ENCODE data around the gene HDDC2.

HDDC2 gene

DNA sequence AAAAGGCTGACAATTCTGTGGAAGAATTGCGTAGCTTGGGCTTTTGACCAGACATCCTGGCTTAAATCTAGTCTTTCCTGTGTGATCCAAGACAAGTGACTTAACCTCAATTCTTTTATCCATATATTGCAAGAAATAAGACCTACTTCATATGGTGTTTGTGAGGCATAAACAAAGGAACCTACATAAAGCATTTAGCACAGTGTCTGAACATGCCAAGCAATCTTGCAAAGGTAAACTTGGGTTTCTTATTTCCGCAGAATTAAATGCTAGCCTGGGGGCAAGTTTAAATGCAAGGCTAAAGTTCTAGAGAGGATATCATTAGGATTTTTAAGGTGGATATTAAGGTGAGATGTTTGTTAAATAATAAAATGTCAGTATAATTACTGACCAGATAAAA, 47.9 kb downstream of the HDDC2 start:
- Histone ChIP-seq H3K79me2 (ENCODE audit: insufficient read depth, low read length) (no peaks in the 10 kb centered on the region), H3K9ac (ENCODE audit: low read length) (no peak overlapping the region), H2AFZ (ENCODE audit: low read depth, low read length, severe bottlenecking) (no peak overlapping the region), H3K9me2 (replicated peaks; ENCODE audit: insufficient read depth, low read length) (no peaks in the 10 kb centered on the region), H3K9me3 (ENCODE audit: insufficient read depth, low read length) (no peaks in the 10 kb centered on the region), H4K20me1 (ENCODE audit: low read depth, low read length) (no peaks in the 10 kb centered on the region), H3F3A (ENCODE audit: insufficient read depth) (no peaks in the 10 kb centered on the region), H3K4me3 (ENCODE audit: insufficient read depth, low read length, poor library complexity, severe bottlenecking) (no peak overlapping the region), H3K4me2 (ENCODE audit: low read depth, low read length, poor library complexity, severe bottlenecking) (no peak overlapping the region), H3K27ac (ENCODE audit: low read depth, low read length) (no peak overlapping the region), H3K36me3 (ENCODE audit: low read length) (no peaks in the 10 kb centered on the region), H3K27me3 (ENCODE audit: low read length) (no peaks in the 10 kb centered on the region)
- TF ChIP-seq, protein P1, sequence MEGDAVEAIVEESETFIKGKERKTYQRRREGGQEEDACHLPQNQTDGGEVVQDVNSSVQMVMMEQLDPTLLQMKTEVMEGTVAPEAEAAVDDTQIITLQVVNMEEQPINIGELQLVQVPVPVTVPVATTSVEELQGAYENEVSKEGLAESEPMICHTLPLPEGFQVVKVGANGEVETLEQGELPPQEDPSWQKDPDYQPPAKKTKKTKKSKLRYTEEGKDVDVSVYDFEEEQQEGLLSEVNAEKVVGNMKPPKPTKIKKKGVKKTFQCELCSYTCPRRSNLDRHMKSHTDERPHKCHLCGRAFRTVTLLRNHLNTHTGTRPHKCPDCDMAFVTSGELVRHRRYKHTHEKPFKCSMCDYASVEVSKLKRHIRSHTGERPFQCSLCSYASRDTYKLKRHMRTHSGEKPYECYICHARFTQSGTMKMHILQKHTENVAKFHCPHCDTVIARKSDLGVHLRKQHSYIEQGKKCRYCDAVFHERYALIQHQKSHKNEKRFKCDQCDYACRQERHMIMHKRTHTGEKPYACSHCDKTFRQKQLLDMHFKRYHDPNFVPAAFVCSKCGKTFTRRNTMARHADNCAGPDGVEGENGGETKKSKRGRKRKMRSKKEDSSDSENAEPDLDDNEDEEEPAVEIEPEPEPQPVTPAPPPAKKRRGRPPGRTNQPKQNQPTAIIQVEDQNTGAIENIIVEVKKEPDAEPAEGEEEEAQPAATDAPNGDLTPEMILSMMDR (IDR thresholded peaks at IDR 0.05; ENCODE audit: insufficient read depth, low read length, poor library complexity, severe bottlenecking), result no peak
- TF ChIP-seq EZH2phosphoT487 (conservative IDR thresholded peaks at IDR 0.05; ENCODE audit: low read length), result no peak

DNA sequence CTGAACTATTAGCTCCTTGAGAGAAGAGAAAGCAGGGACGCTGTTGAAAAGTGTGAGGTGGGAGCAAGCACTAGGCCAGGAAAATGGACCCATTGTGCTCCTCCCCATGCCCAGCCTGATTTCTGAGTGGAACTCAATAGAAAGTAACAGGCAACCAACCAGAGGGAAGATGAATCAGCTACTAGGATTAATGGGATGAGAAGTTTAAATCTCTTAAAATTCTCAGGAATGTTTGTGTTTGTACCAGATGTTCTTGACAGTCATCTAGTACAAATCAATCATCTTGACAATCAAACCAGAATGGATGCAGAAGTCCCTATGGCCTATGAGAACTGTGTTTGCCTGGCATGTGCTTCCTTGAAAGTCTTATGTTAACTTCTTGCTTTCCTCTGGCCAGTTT, 48.9 kb downstream of the HDDC2 start:
- Histone ChIP-seq H3K9me2 (replicated peaks; ENCODE audit: insufficient read depth, low read length) (no peaks in the 10 kb centered on the region), H4K20me1 (ENCODE audit: low read depth, low read length) (no peaks in the 10 kb centered on the region), H3K4me3 (ENCODE audit: insufficient read depth, low read length, poor library complexity, severe bottlenecking) (no peak overlapping the region), H3K9ac (ENCODE audit: low read length) (no peak overlapping the region), H3K36me3 (ENCODE audit: low read length) (no peaks in the 10 kb centered on the region), H3K27ac (ENCODE audit: low read depth, low read length) (no peak overlapping the region), H3K27me3 (ENCODE audit: low read length) (no peaks in the 10 kb centered on the region), H3K9me3 (ENCODE audit: insufficient read depth, low read length) (no peaks in the 10 kb centered on the region), H3F3A (ENCODE audit: insufficient read depth) (no peaks in the 10 kb centered on the region), H3K79me2 (ENCODE audit: insufficient read depth, low read length) (no peaks in the 10 kb centered on the region), H3K4me2 (ENCODE audit: low read depth, low read length, poor library complexity, severe bottlenecking) (no peak overlapping the region), H2AFZ (ENCODE audit: low read depth, low read length, severe bottlenecking) (no peak overlapping the region)
- no peak for TF ChIP-seq EZH2phosphoT487 (conservative IDR thresholded peaks at IDR 0.05; ENCODE audit: low read length)
- TF ChIP-seq, protein P1 (IDR thresholded peaks at IDR 0.05; ENCODE audit: insufficient read depth, low read length, poor library complexity, severe bottlenecking), result no peak

DNA sequence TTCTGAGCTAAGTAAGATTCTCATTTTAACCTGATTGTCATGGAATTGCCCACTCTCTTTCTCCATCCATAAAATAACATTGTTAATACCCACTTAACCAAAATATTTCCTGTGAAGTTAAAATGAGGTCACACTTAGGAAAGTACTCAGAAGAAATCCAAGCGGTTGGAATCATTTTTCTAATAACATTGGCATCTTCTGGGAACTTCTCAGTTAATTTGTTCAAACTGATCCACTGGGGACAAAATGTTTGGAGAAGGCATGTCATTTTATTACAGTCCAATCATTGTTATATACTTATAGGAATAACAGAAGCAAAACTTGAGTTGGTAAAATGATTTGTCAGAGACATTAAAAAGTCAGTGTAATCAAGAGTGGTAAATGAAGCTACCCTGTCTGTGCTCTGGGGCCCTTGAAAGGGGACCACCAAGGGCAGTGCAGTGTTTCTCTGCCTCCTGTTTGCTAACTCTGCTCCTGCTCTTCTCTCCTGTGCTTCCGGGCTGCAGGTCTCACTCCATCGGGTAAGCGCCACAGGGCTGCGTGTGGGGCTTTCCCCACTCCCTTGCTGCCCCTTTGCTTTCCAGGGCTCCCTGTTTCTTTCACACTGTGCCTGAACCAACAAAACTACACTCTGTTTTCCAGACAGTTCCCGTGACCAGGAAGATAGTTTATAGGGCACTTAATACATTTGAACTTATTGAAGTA, 50.1 kb downstream of the HDDC2 start:
- Histone ChIP-seq H3K9ac (ENCODE audit: low read length) (no peak overlapping the region), H2AFZ (ENCODE audit: low read depth, low read length, severe bottlenecking) (no peak overlapping the region)

More for the DNA sequence above, 50.1 kb downstream of the HDDC2 start:
- no peak overlapping the region for H3K27ac ChIP-seq (ENCODE audit: low read depth, low read length)
- H3K36me3 ChIP-seq (ENCODE audit: low read length), result no peaks in the 10 kb centered on the region
- no peaks in the 10 kb centered on the region for H3K79me2 ChIP-seq (ENCODE audit: insufficient read depth, low read length)
- no peak overlapping the region for H3K4me2 ChIP-seq (ENCODE audit: low read depth, low read length, poor library complexity, severe bottlenecking)
- H3K27me3 ChIP-seq (ENCODE audit: low read length), result no peaks in the 10 kb centered on the region
- H3K9me3 ChIP-seq (ENCODE audit: insufficient read depth, low read length), result no peaks in the 10 kb centered on the region
- no peaks in the 10 kb centered on the region for H3F3A ChIP-seq (ENCODE audit: insufficient read depth)
- H4K20me1 ChIP-seq (ENCODE audit: low read depth, low read length), result no peaks in the 10 kb centered on the region
- TF ChIP-seq EZH2phosphoT487 (conservative IDR thresholded peaks at IDR 0.05; ENCODE audit: low read length), result no peak
- TF ChIP-seq, protein P1 (IDR thresholded peaks at IDR 0.05; ENCODE audit: insufficient read depth, low read length, poor library complexity, severe bottlenecking), result no peak
- H3K4me3 ChIP-seq (ENCODE audit: insufficient read depth, low read length, poor library complexity, severe bottlenecking), result no peak overlapping the region
- H3K9me2 ChIP-seq (replicated peaks; ENCODE audit: insufficient read depth, low read length), result no peaks in the 10 kb centered on the region

Data from SU-DHL-6 (cell line).